Ovary (tissue), 9 donors: ENCODE data around the gene CYB561A3. TPM values are rescaled to one million over a fixed set of nuclear protein-coding genes. Genes with fewer than 3 reads are reported as not detected.
A peak's percentile ranks its signal among the peaks of the same experiment; 100 is the strongest.

Source experiments
- DNase-seq, 5 donors: peaks; one replicate each; pipeline ENCODE4 v3.0.0-alpha.2; 2019 to 2020
- H3K27ac ChIP-seq, 2 donors: fragments of 200-600 bp; one replicate each; pipeline versions ENCODE4 v1.5.1 to v1.8.0; 2019 to 2022
- H3K27me3 ChIP-seq: fragments of 200-600 bp; one replicate; pipeline ENCODE4 v1.8.0; 2022
- H3K36me3 ChIP-seq: fragments of 200-600 bp; sonication (generic); one replicate; pipeline ENCODE4 v1.5.1; 2019
- H3K4me1 ChIP-seq: one replicate; pipeline ENCODE4 v1.8.1; 2013; ENCODE audit warnings: mild to moderate bottlenecking, moderate library complexity; ENCODE audit not compliant: insufficient read depth
- H3K4me3 ChIP-seq: fragments of 200-600 bp; sonication (generic); one replicate; pipeline ENCODE4 v1.5.1; 2017
- H3K9me3 ChIP-seq, 2 donors: fragments of 200-600 bp in 1 of 2; sonication (generic) in 1 of 2; one replicate each; pipeline versions ENCODE4 v1.5.1 to v1.8.1; 2013 to 2019; ENCODE audit warnings: mild to moderate bottlenecking in 1 of 2, moderate library complexity in 1 of 2
- EP300 ChIP-seq: sonication (generic); formaldehyde crosslinking; IDR thresholded peaks from one replicate; pipeline ENCODE4 v1.6.1; 2017; ENCODE audit warnings: antibody characterized with exemption
- POLR2A ChIP-seq: fragments of 450-650 bp; IDR thresholded peaks from one replicate; pipeline ENCODE4 v1.6.1; 2017; ENCODE audit warnings: antibody characterized with exemption, mild to moderate bottlenecking, moderate library complexity
- WGBS, 3 donors: extraction: QIAGEN DNeasy Blood & Tissue Kit in 1 of 3; methylation state at CpG; one replicate each; pipeline versions ENCODE4 v1.1.5 to v1.1.7; 2013 to 2017; 5-methylcytosine and 5-hydroxymethylcytosine counted together
- intact Hi-C, 4 donors: fragments of 100-400 bp; cut with DNase I; formaldehyde crosslinking; loops; one replicate each; pipeline versions ENCODE4 v1.11.0 to v1.15.1; 2022 to 2023
- polyA plus RNA-seq, 2 donors: library from polyadenylated mRNA; stranded (reverse); fragments of 200-250 nt in 1 of 2; fragments of 350-450 nt in 1 of 2; fragmentation: Illumina TruSeq in 1 of 2; extraction: RNeasy Lipid Tissue Mini Kit (QIAGEN cat#74804) in 1 of 2; gene quantifications; one replicate each; pipeline ENCODE4 v1.2.3, GENCODE V29; 2013 to 2014
- total RNA-seq, 7 donors: library from RNA; depleted of rRNA in 2 of 7; stranded (reverse); fragments of >200 nt in 2 of 7; fragmentation: NEBNext Ultra II Directional in 3 of 7; extraction: Animal tissue kit (Norgen Biotek cat#: 25700) in 3 of 7; gene quantifications; one replicate each; pipeline versions ENCODE4 v1.1.0 to v1.2.4, GENCODE V29; 2016 to 2023
- TF ChIP-seq, protein P1 (sequence below), 3 donors: fragments of 450-650 bp in 2 of 3; fragments of 200-600 bp in 1 of 3; IDR thresholded peaks; one replicate each; pipeline versions ENCODE4 v1.5.1 to v1.8.0; 2016 to 2022; ENCODE audit warnings: antibody characterized with exemption in 3 of 3, mild to moderate bottlenecking in 1 of 3
- donor health status: DM: no; HTN: no; CAD: no; lungs with moderate emphysema.
- donor health status: DM: no; HTN: no; CAD: no.
- donor health status: Bipolar disorder and iron deficiency.
- donor health status: DM: yes; HTN: yes; CAD: no.
- donor health status: DM: no; HTN: no; CAD: no.
- donor health status: DM: yes; HTN: yes; CAD: no.

The CYB561A3 gene
- total and polyA plus RNA-seq, 9 donors = 24.1 to 58.3 (median 44.1) TPM

DNA sequence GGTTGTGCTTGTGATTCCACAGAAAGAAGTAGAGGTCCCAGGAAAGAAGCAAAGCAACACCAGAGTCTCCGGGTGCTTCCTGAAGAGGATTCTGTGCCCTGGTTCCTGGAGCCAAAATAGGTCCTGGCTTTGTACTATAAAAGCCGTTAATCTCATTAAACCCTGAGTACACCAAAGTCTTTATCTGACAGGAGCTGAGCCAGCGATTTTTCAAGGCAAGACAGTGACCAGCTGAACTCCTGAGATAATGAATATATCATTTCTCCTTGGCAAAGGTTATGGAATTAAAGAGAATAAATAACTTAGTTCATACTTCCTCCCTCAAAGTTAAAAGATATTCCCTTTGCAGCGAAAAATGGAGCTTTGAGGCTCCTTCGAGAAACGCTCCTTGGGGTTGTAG is 5.7 kb upstream of the CYB561A3 start:
- no peak overlapping the region for H3K27ac ChIP-seq
- intact Hi-C loops = no loop called here
- peaks cover 22% of the 10 kb centered on the region for H3K4me1 ChIP-seq
- no peaks in the 10 kb centered on the region for H3K9me3 ChIP-seq
- WGBS, 3 donors = 37 to 43% (median 38%) methylated on average over 6 of the region's 6 CpGs
- TF ChIP-seq POLR2A (no peak), EP300 (no peak)
- TF ChIP-seq, protein P1, sequence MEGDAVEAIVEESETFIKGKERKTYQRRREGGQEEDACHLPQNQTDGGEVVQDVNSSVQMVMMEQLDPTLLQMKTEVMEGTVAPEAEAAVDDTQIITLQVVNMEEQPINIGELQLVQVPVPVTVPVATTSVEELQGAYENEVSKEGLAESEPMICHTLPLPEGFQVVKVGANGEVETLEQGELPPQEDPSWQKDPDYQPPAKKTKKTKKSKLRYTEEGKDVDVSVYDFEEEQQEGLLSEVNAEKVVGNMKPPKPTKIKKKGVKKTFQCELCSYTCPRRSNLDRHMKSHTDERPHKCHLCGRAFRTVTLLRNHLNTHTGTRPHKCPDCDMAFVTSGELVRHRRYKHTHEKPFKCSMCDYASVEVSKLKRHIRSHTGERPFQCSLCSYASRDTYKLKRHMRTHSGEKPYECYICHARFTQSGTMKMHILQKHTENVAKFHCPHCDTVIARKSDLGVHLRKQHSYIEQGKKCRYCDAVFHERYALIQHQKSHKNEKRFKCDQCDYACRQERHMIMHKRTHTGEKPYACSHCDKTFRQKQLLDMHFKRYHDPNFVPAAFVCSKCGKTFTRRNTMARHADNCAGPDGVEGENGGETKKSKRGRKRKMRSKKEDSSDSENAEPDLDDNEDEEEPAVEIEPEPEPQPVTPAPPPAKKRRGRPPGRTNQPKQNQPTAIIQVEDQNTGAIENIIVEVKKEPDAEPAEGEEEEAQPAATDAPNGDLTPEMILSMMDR (IDR thresholded peaks at IDR 0.05) = no peak
- no peaks in the 10 kb centered on the region for H3K36me3 ChIP-seq
- DNase-seq = no peak
- no peak overlapping the region for H3K4me3 ChIP-seq
- no peaks in the 10 kb centered on the region for H3K27me3 ChIP-seq

DNA sequence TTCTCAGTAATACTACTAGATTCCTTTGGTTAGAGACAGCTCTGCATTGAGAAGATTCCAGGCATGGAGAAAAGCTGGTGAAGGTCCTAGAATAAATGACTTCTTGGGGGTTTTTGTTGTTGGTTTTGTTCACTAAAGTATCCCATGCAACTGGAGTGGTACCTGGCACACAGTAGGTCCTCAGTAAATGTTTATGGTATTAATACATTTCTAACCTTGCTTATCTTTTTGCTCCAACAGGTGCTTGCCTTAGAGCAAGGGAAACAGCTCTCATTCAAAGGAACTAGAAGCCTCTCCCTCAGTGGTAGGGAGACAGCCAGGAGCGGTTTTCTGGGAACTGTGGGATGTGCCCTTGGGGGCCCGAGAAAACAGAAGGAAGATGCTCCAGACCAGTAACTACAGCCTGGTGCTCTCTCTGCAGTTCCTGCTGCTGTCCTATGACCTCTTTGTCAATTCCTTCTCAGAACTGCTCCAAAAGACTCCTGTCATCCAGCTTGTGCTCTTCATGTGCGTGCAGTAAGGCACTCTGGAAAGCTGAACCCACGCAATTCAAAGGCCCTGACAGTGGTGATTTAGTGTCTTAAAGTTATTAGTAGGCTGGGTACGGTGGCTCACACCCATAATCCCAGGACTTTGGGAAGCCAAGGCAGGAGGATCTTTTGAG is 2.5 kb upstream of the CYB561A3 start:
- no peak overlapping the region for H3K27ac ChIP-seq

DNA sequence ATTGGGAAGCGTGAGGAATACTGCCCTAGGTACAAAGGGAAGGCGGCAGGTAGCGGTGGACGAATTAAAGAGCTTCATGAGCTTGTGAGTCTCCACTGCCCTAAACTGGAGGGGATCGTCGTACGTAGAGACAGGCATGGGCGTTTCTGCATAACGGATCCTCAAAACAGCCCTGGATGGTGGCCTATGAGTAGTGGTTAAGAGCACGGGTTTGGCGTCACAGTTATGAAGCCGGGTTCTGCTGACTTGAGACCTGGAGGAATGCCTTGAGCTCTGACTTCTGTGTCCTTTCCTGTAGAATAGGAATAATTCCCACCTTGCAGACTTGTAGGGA is 827 bp upstream of the CYB561A3 start:
- intact Hi-C loops = no loop called here
- 0 to 2% (median 0%) methylated on average over 12 of the region's 12 CpGs for WGBS, 3 donors
- Histone ChIP-seq H3K27me3 (no peaks in the 10 kb centered on the region), H3K27ac (peak overlapping the region; percentile 93 to 100), H3K9me3 (no peaks in the 10 kb centered on the region), H3K36me3 (no peaks in the 10 kb centered on the region), H3K4me3 (peak overlapping the region; percentile 61), H3K4me1 (peaks cover under 1% of the 10 kb centered on the region)
- no peak for TF ChIP-seq POLR2A
- TF ChIP-seq, protein P1 (IDR thresholded peaks at IDR 0.05) = no peak
- TF ChIP-seq EP300 = no peak
- DNase-seq = no peak

More for the DNA sequence above, 2.5 kb upstream of the CYB561A3 start:
- intact Hi-C loops = no loop called here
- H3K36me3 ChIP-seq = no peaks in the 10 kb centered on the region
- TF ChIP-seq, protein P1 (IDR thresholded peaks at IDR 0.05) = no peak
- TF ChIP-seq EP300 (no peak), POLR2A (no peak)
- no peaks in the 10 kb centered on the region for H3K27me3 ChIP-seq
- no peak overlapping the region for H3K4me3 ChIP-seq
- DNase-seq = no peak
- H3K9me3 ChIP-seq = no peaks in the 10 kb centered on the region
- 84 to 90% (median 88%) methylated on average over 5 of the region's 5 CpGs for WGBS, 3 donors
- H3K4me1 ChIP-seq = peaks cover 8% of the 10 kb centered on the region

DNA sequence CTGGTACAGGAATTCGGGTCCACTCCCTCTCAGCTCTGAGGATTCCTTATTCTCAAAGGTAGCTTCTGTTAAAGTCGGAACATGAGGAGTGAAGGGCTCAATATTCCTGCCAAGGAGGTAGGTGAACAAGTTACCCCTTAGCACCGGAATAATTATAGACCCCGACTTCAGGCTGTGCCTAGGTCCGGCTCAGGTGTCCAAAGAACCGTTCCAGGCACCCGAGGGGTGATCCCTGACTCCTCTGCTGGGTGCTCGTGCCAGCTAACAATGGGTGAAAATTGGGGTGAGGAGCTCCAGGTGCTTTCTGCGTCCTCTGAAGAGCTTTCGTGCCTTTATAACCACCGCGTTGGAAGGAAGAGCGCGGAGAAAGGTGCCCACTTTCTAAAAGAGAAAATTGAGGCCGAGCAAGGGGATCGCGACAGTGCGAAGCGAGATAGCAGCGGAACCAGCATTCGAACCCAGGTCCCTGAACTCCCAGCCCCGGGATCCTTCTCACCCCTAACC is 393 bp downstream of the CYB561A3 start:
- 0 to 2% (median 1%) methylated on average over 22 of the region's 22 CpGs for WGBS, 3 donors
- intact Hi-C loops = no loop called here
- no peaks in the 10 kb centered on the region for H3K36me3 ChIP-seq
- peak overlapping the region; percentile 61 for H3K4me3 ChIP-seq
- no peak for TF ChIP-seq POLR2A
- no peak for TF ChIP-seq EP300
- TF ChIP-seq, protein P1 (IDR thresholded peaks at IDR 0.05) = no peak
- H3K27me3 ChIP-seq = no peaks in the 10 kb centered on the region
- no peaks in the 10 kb centered on the region for H3K9me3 ChIP-seq
- H3K4me1 ChIP-seq = peaks cover 2% of the 10 kb centered on the region
- DNase-seq = no peak
- H3K27ac ChIP-seq = peak overlapping the region; percentile 93 to 100
